H1 (cell line): ENCODE results near the gene UQCR10. TPM values are rescaled to one million over a fixed set of nuclear protein-coding genes. Genes with fewer than 3 reads are reported as not detected.

Experiments
- CTCF ChIA-PET: fragments of 300-600 bp; sonication (Branson Sonifier 250); formaldehyde crosslinking; loops from one replicate; lab custom pipeline; 2021; ENCODE audit not compliant: partially characterized antibody; lab: Charles Lee
- POLR2A ChIA-PET: fragments of 300-600 bp; sonication (Branson Sonifier 250); formaldehyde crosslinking; loops from one replicate; lab custom pipeline; 2021; ENCODE audit warnings: inconsistent platforms; ENCODE audit not compliant: partially characterized antibody; lab: Charles Lee
- DNase-seq, 2 experiments: peaks; one replicate each; pipeline versions ENCODE4 v3.0.0 to v3.0.0-alpha.2; 2010 to 2022; ENCODE audit warnings: low spot score in 2 of 2, low read depth in 1 of 2, mixed read lengths in 1 of 2
- FAIRE-seq: peaks from 2 replicates; lab custom pipeline; 2011; peaks lifted over from hg19 to GRCh38; lab: Jason Lieb, UNC
- H2AFZ ChIP-seq: 2 replicates; pipeline ENCODE4 v1.8.1; 2012; ENCODE audit warnings: low read length, inconsistent platforms
- H2AK5ac ChIP-seq: 2 replicates; pipeline ENCODE4 v1.6.1; 2013; ENCODE audit warnings: low read depth, low read length
- H2BK120ac ChIP-seq: replicated peaks from 2 replicates; pipeline ENCODE3; 2013; ENCODE audit warnings: low read depth, low read length, inconsistent platforms
- H2BK12ac ChIP-seq: 2 replicates; pipeline ENCODE4 v1.6.1; 2013; ENCODE audit warnings: low read depth, low read length
- H2BK15ac ChIP-seq: 2 replicates; pipeline ENCODE4 v1.6.1; 2013; ENCODE audit warnings: low read length
- H2BK20ac ChIP-seq: 2 replicates; pipeline ENCODE4 v1.6.1; 2013; ENCODE audit warnings: low read length
- H2BK5ac ChIP-seq: 2 replicates; pipeline ENCODE4 v1.6.1; 2013; ENCODE audit warnings: low read depth, low read length
- H3K14ac ChIP-seq: 2 replicates; pipeline ENCODE4 v1.6.1; 2013; ENCODE audit warnings: inconsistent platforms; ENCODE audit not compliant: insufficient read length
- H3K18ac ChIP-seq: 2 replicates; pipeline ENCODE4 v1.6.1; 2013; ENCODE audit warnings: low read length; ENCODE audit errors: extremely low read depth
- H3K23ac ChIP-seq: 2 replicates; pipeline ENCODE4 v1.6.1; 2013; ENCODE audit warnings: inconsistent platforms; ENCODE audit not compliant: insufficient read length
- H3K23me2 ChIP-seq: 2 replicates; pipeline ENCODE4 v1.6.1; 2013; ENCODE audit warnings: low read depth, low read length
- H3K27ac ChIP-seq: 2 replicates; pipeline ENCODE4 v1.6.1; 2011; ENCODE audit warnings: low read depth, low read length, inconsistent platforms
- H3K27me3 ChIP-seq, 4 experiments: replicated peaks in 1 of 4; 1 replicate in 1 of 4; 2 replicates in 3 of 4; pipeline versions ENCODE4 v1.6.1 to v1.8.1; 2011 to 2013; ENCODE audit warnings: low read length in 3 of 4, mild to moderate bottlenecking in 3 of 4, inconsistent platforms in 2 of 4, mixed read lengths in 2 of 4, moderate library complexity in 1 of 4; ENCODE audit not compliant: control insufficient read depth in 3 of 4, insufficient read depth in 3 of 4; ENCODE audit errors: extremely low read depth in 1 of 4
- H3K36me3 ChIP-seq, 4 experiments: 2 replicates each; pipeline versions ENCODE4 v1.6.1 to v1.8.1; 2011 to 2013; ENCODE audit warnings: mild to moderate bottlenecking in 4 of 4, low read length in 3 of 4, moderate library complexity in 2 of 4, control low read depth in 1 of 4, inconsistent platforms in 1 of 4; ENCODE audit not compliant: insufficient read depth in 4 of 4, control insufficient read depth in 2 of 4
- H3K4ac ChIP-seq: replicated peaks from 2 replicates; pipeline ENCODE3; 2013; ENCODE audit warnings: low read length, low read depth, mixed read lengths, inconsistent platforms; ENCODE audit not compliant: insufficient read length
- H3K4me1 ChIP-seq, 4 experiments: replicated peaks in 1 of 4; 1 replicate in 1 of 4; 2 replicates in 3 of 4; pipeline versions ENCODE4 v1.6.1 to v1.8.1; 2011 to 2013; ENCODE audit warnings: low read length in 3 of 4, inconsistent platforms in 2 of 4, mixed read lengths in 1 of 4; ENCODE audit not compliant: insufficient read depth in 4 of 4, control insufficient read depth in 3 of 4
- H3K4me2 ChIP-seq, 2 experiments: 2 replicates each; pipeline versions ENCODE4 v1.6.1 to v1.8.1; 2011 to 2013; ENCODE audit warnings: low read depth in 2 of 2, low read length in 2 of 2, control low read depth in 1 of 2, inconsistent platforms in 1 of 2, mild to moderate bottlenecking in 1 of 2; ENCODE audit not compliant: insufficient read depth in 1 of 2
- H3K4me3 ChIP-seq, 4 experiments: fragments of 200-600, 300-600 bp in 1 of 4; sonication (generic), shearing (Covaris generic), sonication (Bioruptor Twin) in 1 of 4; 2 replicates each; pipeline versions ENCODE4 v1.5.1 to v1.8.1; 2011 to 2016; ENCODE audit warnings: low read length in 4 of 4, low read depth in 3 of 4, control low read depth in 2 of 4, inconsistent platforms in 2 of 4, mild to moderate bottlenecking in 2 of 4, mixed read lengths in 1 of 4, moderate library complexity in 1 of 4; ENCODE audit not compliant: insufficient read depth in 2 of 4; ENCODE audit errors: extremely low read depth in 1 of 4
- H3K56ac ChIP-seq: replicated peaks from 2 replicates; pipeline ENCODE3; 2013; ENCODE audit warnings: low read depth, mild to moderate bottlenecking, mixed read lengths, low read length, inconsistent platforms; ENCODE audit not compliant: insufficient read length
- H3K79me1 ChIP-seq: 2 replicates; pipeline ENCODE4 v1.6.1; 2013; ENCODE audit warnings: low read depth, low read length, control low read depth
- H3K79me2 ChIP-seq, 2 experiments: 2 replicates each; pipeline versions ENCODE4 v1.6.1 to v1.8.1; 2012 to 2013; ENCODE audit warnings: low read length in 2 of 2, mild to moderate bottlenecking in 2 of 2, inconsistent platforms in 1 of 2; ENCODE audit not compliant: insufficient read depth in 2 of 2, control insufficient read depth in 1 of 2
- H3K9ac ChIP-seq, 4 experiments: replicated peaks in 1 of 4; 1 replicate in 1 of 4; 2 replicates in 3 of 4; pipeline versions ENCODE4 v1.6.1 to v1.8.1; 2011 to 2013; ENCODE audit warnings: low read depth in 3 of 4, low read length in 3 of 4, control low read depth in 2 of 4, mild to moderate bottlenecking in 2 of 4, moderate library complexity in 2 of 4, inconsistent platforms in 1 of 4; ENCODE audit errors: extremely low read depth in 1 of 4
- H3K9me3 ChIP-seq, 2 experiments: 2 replicates each; pipeline versions ENCODE4 v1.6.1 to v1.8.1; 2012 to 2013; ENCODE audit warnings: mild to moderate bottlenecking in 2 of 2, moderate library complexity in 2 of 2, control low read depth in 1 of 2, inconsistent platforms in 1 of 2, low read depth in 1 of 2, low read length in 1 of 2, mixed read lengths in 1 of 2; ENCODE audit not compliant: insufficient read depth in 2 of 2
- H4K20me1 ChIP-seq, 2 experiments: replicated peaks in 1 of 2; 2 replicates each; pipeline versions ENCODE3 to v1.8.1; 2011 to 2013; ENCODE audit warnings: inconsistent platforms in 2 of 2, low read length in 2 of 2, mild to moderate bottlenecking in 1 of 2; ENCODE audit not compliant: insufficient read depth in 2 of 2, control insufficient read depth in 1 of 2
- H4K5ac ChIP-seq: 2 replicates; pipeline ENCODE4 v1.6.1; 2013; ENCODE audit warnings: low read length, low read depth, mixed read lengths, inconsistent platforms; ENCODE audit not compliant: insufficient read length
- H4K8ac ChIP-seq: 2 replicates; pipeline ENCODE4 v1.8.0; 2013; ENCODE audit warnings: mild to moderate bottlenecking, moderate library complexity, low read length, inconsistent platforms; ENCODE audit not compliant: insufficient read depth; ENCODE audit errors: extremely low read depth
- H4K91ac ChIP-seq: replicated peaks from 2 replicates; pipeline ENCODE3; 2013; ENCODE audit warnings: low read length, mixed read lengths, inconsistent platforms; ENCODE audit not compliant: insufficient read length
- ATF3 ChIP-seq: IDR thresholded peaks from 2 replicates; pipeline ENCODE4 v1.6.1; 2011; ENCODE audit warnings: low read depth, mild to moderate bottlenecking, low read length; ENCODE audit not compliant: insufficient read depth
- EP300 ChIP-seq, 2 experiments: IDR thresholded peaks; 1 replicate in 1 of 2; 2 replicates in 1 of 2; pipeline ENCODE4 v1.6.1; 2011 to 2012; ENCODE audit warnings: low read depth in 2 of 2, low read length in 2 of 2, mild to moderate bottlenecking in 2 of 2, borderline replicate concordance in 1 of 2, inconsistent platforms in 1 of 2, moderate library complexity in 1 of 2
- EZH2 ChIP-seq: fragments of 200-600 bp; sonication (generic); IDR thresholded peaks from 2 replicates; pipeline ENCODE4 v1.7.1; 2012; ENCODE audit warnings: low read depth, mild to moderate bottlenecking, moderate library complexity, low read length, inconsistent platforms; ENCODE audit not compliant: severe bottlenecking
- KDM1A ChIP-seq: fragments of 200-600, 300-600 bp; sonication (generic); IDR thresholded peaks from 2 replicates; pipeline ENCODE4 v1.7.1; 2016; ENCODE audit warnings: mild to moderate bottlenecking, low read length, borderline replicate concordance
- PHF8 ChIP-seq: fragments of 200-600 bp; sonication (generic); conservative IDR thresholded peaks from 2 replicates; pipeline ENCODE4 v1.7.1; 2012; ENCODE audit warnings: low read depth, mild to moderate bottlenecking, inconsistent platforms, low read length, moderate library complexity
- POLR2AphosphoS5 ChIP-seq: IDR thresholded peaks from 2 replicates; pipeline ENCODE4 v1.6.1; 2011; ENCODE audit warnings: low read depth, low read length
- RNF2 ChIP-seq: fragments of 200-900, 300-1000 bp; sonication (generic); IDR thresholded peaks from 2 replicates; pipeline ENCODE4 v1.7.1; 2016; ENCODE audit warnings: borderline replicate concordance, low read depth, mild to moderate bottlenecking, antibody characterized with exemption, low read length; ENCODE audit not compliant: poor library complexity, severe bottlenecking; ENCODE audit errors: missing control alignments
- SIN3A ChIP-seq, 2 experiments: IDR thresholded peaks in 1 of 2; conservative IDR thresholded peaks in 1 of 2; 2 replicates each; pipeline ENCODE4 v1.6.1; 2011 to 2012; ENCODE audit warnings: low read length in 2 of 2, improper control_type of control experiment in 1 of 2, low read depth in 1 of 2, mild to moderate bottlenecking in 1 of 2
- SP2 ChIP-seq: IDR thresholded peaks from 2 replicates; pipeline ENCODE4 v1.6.1; 2012; ENCODE audit warnings: mild to moderate bottlenecking, low read length, inconsistent platforms
- TEAD4 ChIP-seq: IDR thresholded peaks from 2 replicates; pipeline ENCODE4 v1.6.1; 2012; ENCODE audit warnings: low read depth, low read length, inconsistent platforms, mixed read lengths
- WGBS, 2 experiments: shearing (Covaris generic) in 1 of 2; methylation state at CpG; one replicate each; pipeline versions ENCODE4 v1.1.6 to v1.1.7; 2013 to 2015; ENCODE audit warnings: low lambda C conversion rate in 2 of 2, mixed read lengths in 2 of 2, inconsistent platforms in 1 of 2, low coverage in 1 of 2, missing lambda C conversion rate in 1 of 2; ENCODE audit not compliant: insufficient replicate concordance in 2 of 2, insufficient coverage in 1 of 2, insufficient read length in 1 of 2; ENCODE audit errors: extremely low coverage in 1 of 2, missing lambda C conversion rate in 1 of 2; 5-methylcytosine and 5-hydroxymethylcytosine counted together
- polyA plus RNA-seq, 7 experiments: library from polyadenylated mRNA; depleted of rRNA in 3 of 7; stranded (reverse) in 5 of 7; unstranded in 2 of 7; fragments of >200 nt in 5 of 7; fragments of 200-250 nt in 2 of 7; gene quantifications; 1 replicate in 5 of 7; 2 replicates in 1 of 7; 4 replicates in 1 of 7; pipeline versions ENCODE4 v1.2.1 to v1.2.3, GENCODE V29; 2011 to 2013; ENCODE audit warnings: missing spikeins in 2 of 7, mixed read lengths in 2 of 7
- total RNA-seq: library from RNA; stranded (reverse); fragmentation: NEBNext Ultra II Directional; extraction: Animal tissue kit (Norgen Biotek cat#: 25700); gene quantifications from 2 replicates; pipeline ENCODE4 v1.2.1, GENCODE V29; 2021
- TF ChIP-seq, protein P1 (sequence below): IDR thresholded peaks from 2 replicates; pipeline ENCODE4 v1.6.1; 2011; ENCODE audit warnings: low read length, improper control_type of control experiment

Gene UQCR10
- total and polyA plus RNA-seq, 2 of the 8 experiments (the other 6 are each of a cell fraction or from before 2014, with no cell fraction given) = 102 to 260 TPM

- Histone ChIP-seq H3K4me2 (no peak overlapping the region), H3K18ac (no peak overlapping the region; the same call in 1 of the 2 replicates), H4K8ac (no peak overlapping the region), H3K9ac (no peak overlapping the region), H3K27ac (no peak overlapping the region), H2BK20ac (no peak overlapping the region), H2BK15ac (no peak overlapping the region), H3K56ac (no peak overlapping the region), H3K79me1 (no peaks in the 10 kb centered on the region; the same call in 1 of the 2 replicates), H3K4me1 (no peaks in the 10 kb centered on the region; a peak in 3 of 7 replicates), H3K9me3 (no peaks in the 10 kb centered on the region), H3K27me3 (no peaks in the 10 kb centered on the region), H2BK12ac (no peak overlapping the region), H4K20me1 (no peaks in the 10 kb centered on the region), H2BK120ac (no peak overlapping the region), H3K23me2 (no peaks in the 10 kb centered on the region), H4K5ac (no peak overlapping the region), H4K91ac (no peak overlapping the region), H3K4ac (no peak overlapping the region), H3K23ac (no peak overlapping the region), H3K79me2 (no peaks in the 10 kb centered on the region), H3K14ac (no peak overlapping the region), H2BK5ac (no peak overlapping the region), H3K36me3 (no peaks in the 10 kb centered on the region), H2AFZ (no peak overlapping the region), H3K4me3 (no peak overlapping the region), H2AK5ac (no peak overlapping the region)
- no peak for FAIRE-seq
- ChIA-PET CTCF (interaction anchor here (0.7 to 1.6 kb wide), 6 partner anchors 20 to 106 kb away, joined by 3 to 5 read pairs (median 4); no protein-coding TSS in a partner anchor), POLR2A (interaction anchor here (1.3 kb wide), 1 partner anchor 263 kb away, joined by 3 read pairs; no protein-coding TSS in a partner anchor)
- DNase-seq = no peak
- WGBS, 2 experiments = 79% methylated on average over 11 of the region's 13 CpGs; no CpG with 5 or more reads in 1 of the 2 experiments
- TF ChIP-seq PHF8 (no peak), TEAD4 (no peak), KDM1A (no peak), EP300 (IDR thresholded peaks at IDR 0.05; ENCODE audit: borderline replicate concordance in 1 of 2, low read depth in 2 of 2, low read length in 2 of 2) (no peak), RNF2 (no peak), SIN3A (conservative IDR thresholded peaks at IDR 0.05 in 1 of 2, IDR thresholded peaks at IDR 0.05 in 1 of 2; ENCODE audit: low read depth in 1 of 2, low read length in 2 of 2) (no peak), EZH2 (no peak), SP2 (no peak), POLR2AphosphoS5 (no peak), ATF3 (no peak)
- TF ChIP-seq, protein P1, sequence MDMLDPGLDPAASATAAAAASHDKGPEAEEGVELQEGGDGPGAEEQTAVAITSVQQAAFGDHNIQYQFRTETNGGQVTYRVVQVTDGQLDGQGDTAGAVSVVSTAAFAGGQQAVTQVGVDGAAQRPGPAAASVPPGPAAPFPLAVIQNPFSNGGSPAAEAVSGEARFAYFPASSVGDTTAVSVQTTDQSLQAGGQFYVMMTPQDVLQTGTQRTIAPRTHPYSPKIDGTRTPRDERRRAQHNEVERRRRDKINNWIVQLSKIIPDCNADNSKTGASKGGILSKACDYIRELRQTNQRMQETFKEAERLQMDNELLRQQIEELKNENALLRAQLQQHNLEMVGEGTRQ = no peak
Measured at GRCh38 chr22:29742326-29742725, 24.8 kb upstream of the UQCR10 start.
